SU-DHL-6 (cell line): ENCODE results near the gene DDX41.

ENCODE experiments used
- H2AFZ ChIP-seq: fragments of 200-600 bp; sonication (generic); 2 replicates; pipeline ENCODE4 v1.6.1; 2014; ENCODE audit warnings: low read depth, mild to moderate bottlenecking, moderate library complexity, mixed read lengths, antibody characterized with exemption, low read length; ENCODE audit not compliant: severe bottlenecking
- H3F3A ChIP-seq: fragments of 200-600 bp; shearing (Covaris generic); 2 replicates; pipeline ENCODE4 v1.6.0; 2016; ENCODE audit warnings: antibody characterized with exemption, mild to moderate bottlenecking; ENCODE audit not compliant: insufficient read depth
- H3K27ac ChIP-seq: fragments of 200-600 bp; sonication (generic); 2 replicates; pipeline ENCODE4 v1.5.1; 2016; ENCODE audit warnings: low read depth, mild to moderate bottlenecking, low read length, moderate library complexity, mixed read lengths
- H3K27me3 ChIP-seq: fragments of 200-600 bp; sonication (generic), shearing (Covaris generic); 2 replicates; pipeline ENCODE4 v1.6.0; 2014; ENCODE audit warnings: mild to moderate bottlenecking, low read length
- H3K36me3 ChIP-seq: fragments of 200-600 bp; sonication (generic); 2 replicates; pipeline ENCODE4 v1.6.1; 2014; ENCODE audit warnings: mild to moderate bottlenecking, low read length, mixed read lengths
- H3K4me2 ChIP-seq: fragments of 300-600, 200-600 bp; shearing (Covaris generic), sonication (generic); 2 replicates; pipeline ENCODE4 v1.6.0; 2014; ENCODE audit warnings: low read length, low read depth, mild to moderate bottlenecking; ENCODE audit not compliant: poor library complexity, severe bottlenecking
- H3K4me3 ChIP-seq: fragments of 200-600 bp; sonication (generic); 2 replicates; pipeline ENCODE4 v1.5.1; 2014; ENCODE audit warnings: antibody characterized with exemption, low read length, mild to moderate bottlenecking, mixed read lengths; ENCODE audit not compliant: insufficient read depth, poor library complexity, severe bottlenecking
- H3K79me2 ChIP-seq: fragments of 200-600 bp; sonication (generic); 2 replicates; pipeline ENCODE4 v1.6.1; 2014; ENCODE audit warnings: mild to moderate bottlenecking, low read length, moderate library complexity; ENCODE audit not compliant: insufficient read depth
- H3K9ac ChIP-seq: fragments of 200-600 bp; sonication (generic); 2 replicates; pipeline ENCODE4 v1.7.0; 2014; ENCODE audit warnings: mild to moderate bottlenecking, low read length
- H3K9me2 ChIP-seq: fragments of 200-600 bp; sonication (generic); replicated peaks from 2 replicates; pipeline ENCODE4 v1.6.1; 2014; ENCODE audit warnings: low read length; ENCODE audit not compliant: insufficient read depth
- H3K9me3 ChIP-seq: fragments of 200-600 bp; sonication (generic); 2 replicates; pipeline ENCODE4 v1.6.1; 2014; ENCODE audit warnings: low read length, mixed read lengths; ENCODE audit not compliant: insufficient read depth
- H4K20me1 ChIP-seq: fragments of 200-600 bp; sonication (generic); 2 replicates; pipeline ENCODE4 v1.6.1; 2014; ENCODE audit warnings: low read depth, mild to moderate bottlenecking, antibody characterized with exemption, low read length, moderate library complexity, mixed read lengths
- EZH2phosphoT487 ChIP-seq: fragments of 200-600 bp; sonication (generic), shearing (Covaris generic); conservative IDR thresholded peaks from 2 replicates; pipeline ENCODE4 v1.6.1; 2018; ENCODE audit warnings: mild to moderate bottlenecking, antibody characterized with exemption, low read length, moderate library complexity, mixed read lengths
- TF ChIP-seq, protein P1 (sequence below): fragments of 200-600 bp; sonication (generic); IDR thresholded peaks from one replicate; pipeline ENCODE4 v1.5.1; 2017; ENCODE audit warnings: antibody characterized with exemption, mild to moderate bottlenecking, low read length, moderate library complexity; ENCODE audit not compliant: insufficient read depth, poor library complexity, severe bottlenecking

DDX41 gene

DNA sequence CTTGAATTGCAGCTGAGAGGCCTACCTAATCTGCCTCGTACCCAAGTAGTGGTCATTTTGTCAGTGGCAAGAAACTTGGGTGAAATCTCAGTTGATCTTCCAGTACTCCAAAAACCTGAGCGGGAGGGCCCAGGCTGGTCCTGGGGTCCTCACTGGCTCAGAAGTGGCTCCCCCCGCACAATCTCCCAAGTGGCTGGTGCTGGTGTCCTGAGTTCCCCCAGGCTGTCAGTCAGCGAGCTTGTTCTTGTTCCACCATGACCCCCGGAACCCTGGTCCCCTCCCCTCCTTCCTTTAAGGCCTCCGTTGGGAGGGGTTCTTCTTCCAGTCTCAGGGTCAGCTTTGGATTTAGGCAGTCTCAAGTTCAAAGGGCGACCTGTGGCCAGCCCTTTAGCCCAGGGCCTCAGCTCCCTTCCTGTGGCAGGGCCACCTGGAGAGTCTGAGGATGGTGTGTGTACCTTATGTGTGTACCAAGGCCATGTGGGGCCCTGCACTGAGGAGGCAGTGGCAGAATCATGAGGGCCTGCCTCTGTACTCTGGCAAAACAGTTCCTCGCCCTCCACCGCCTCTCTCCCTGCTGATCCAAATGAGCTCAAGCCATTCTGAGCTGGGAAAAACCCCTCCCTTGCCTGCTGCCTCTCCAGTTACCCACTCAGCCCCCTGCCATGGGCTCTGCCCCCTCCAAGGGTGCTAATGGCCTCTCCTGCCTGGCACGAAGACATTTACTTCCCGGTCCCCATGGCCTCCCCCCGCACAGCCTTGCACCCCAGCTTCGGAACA is 38.9 kb downstream of the DDX41 start:
- Histone ChIP-seq H3F3A (no peaks in the 10 kb centered on the region; the same call in 1 of the 2 replicates), H3K9ac (no peak overlapping the region)

GRCh38 chr5:177476531-177477233 is 40.1 kb downstream of the DDX41 start:
- Histone ChIP-seq H3K9me2 (no peaks in the 10 kb centered on the region), H3K9me3 (no peaks in the 10 kb centered on the region), H3F3A (no peaks in the 10 kb centered on the region; the same call in 1 of the 2 replicates), H3K79me2 (peaks cover 9% of the 10 kb centered on the region; the same call in 1 of the 2 replicates), H3K4me3 (no peak overlapping the region), H4K20me1 (no peaks in the 10 kb centered on the region), H3K4me2 (no peak overlapping the region), H2AFZ (no peak overlapping the region), H3K27ac (no peak overlapping the region), H3K36me3 (no peaks in the 10 kb centered on the region), H3K9ac (no peak overlapping the region), H3K27me3 (no peaks in the 10 kb centered on the region)
- TF ChIP-seq, protein P1, sequence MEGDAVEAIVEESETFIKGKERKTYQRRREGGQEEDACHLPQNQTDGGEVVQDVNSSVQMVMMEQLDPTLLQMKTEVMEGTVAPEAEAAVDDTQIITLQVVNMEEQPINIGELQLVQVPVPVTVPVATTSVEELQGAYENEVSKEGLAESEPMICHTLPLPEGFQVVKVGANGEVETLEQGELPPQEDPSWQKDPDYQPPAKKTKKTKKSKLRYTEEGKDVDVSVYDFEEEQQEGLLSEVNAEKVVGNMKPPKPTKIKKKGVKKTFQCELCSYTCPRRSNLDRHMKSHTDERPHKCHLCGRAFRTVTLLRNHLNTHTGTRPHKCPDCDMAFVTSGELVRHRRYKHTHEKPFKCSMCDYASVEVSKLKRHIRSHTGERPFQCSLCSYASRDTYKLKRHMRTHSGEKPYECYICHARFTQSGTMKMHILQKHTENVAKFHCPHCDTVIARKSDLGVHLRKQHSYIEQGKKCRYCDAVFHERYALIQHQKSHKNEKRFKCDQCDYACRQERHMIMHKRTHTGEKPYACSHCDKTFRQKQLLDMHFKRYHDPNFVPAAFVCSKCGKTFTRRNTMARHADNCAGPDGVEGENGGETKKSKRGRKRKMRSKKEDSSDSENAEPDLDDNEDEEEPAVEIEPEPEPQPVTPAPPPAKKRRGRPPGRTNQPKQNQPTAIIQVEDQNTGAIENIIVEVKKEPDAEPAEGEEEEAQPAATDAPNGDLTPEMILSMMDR: no peak
- TF ChIP-seq EZH2phosphoT487: no peak

More for the DNA sequence above, 38.9 kb downstream of the DDX41 start:
- Histone ChIP-seq H3K36me3 (no peaks in the 10 kb centered on the region), H3K27ac (no peak overlapping the region), H3K4me3 (no peak overlapping the region), H2AFZ (no peak overlapping the region), H3K27me3 (no peaks in the 10 kb centered on the region), H3K79me2 (no peaks in the 10 kb centered on the region), H3K4me2 (no peak overlapping the region), H3K9me3 (no peaks in the 10 kb centered on the region), H3K9me2 (no peaks in the 10 kb centered on the region), H4K20me1 (no peaks in the 10 kb centered on the region)
- TF ChIP-seq, protein P1: no peak
- TF ChIP-seq EZH2phosphoT487: no peak

DNA sequence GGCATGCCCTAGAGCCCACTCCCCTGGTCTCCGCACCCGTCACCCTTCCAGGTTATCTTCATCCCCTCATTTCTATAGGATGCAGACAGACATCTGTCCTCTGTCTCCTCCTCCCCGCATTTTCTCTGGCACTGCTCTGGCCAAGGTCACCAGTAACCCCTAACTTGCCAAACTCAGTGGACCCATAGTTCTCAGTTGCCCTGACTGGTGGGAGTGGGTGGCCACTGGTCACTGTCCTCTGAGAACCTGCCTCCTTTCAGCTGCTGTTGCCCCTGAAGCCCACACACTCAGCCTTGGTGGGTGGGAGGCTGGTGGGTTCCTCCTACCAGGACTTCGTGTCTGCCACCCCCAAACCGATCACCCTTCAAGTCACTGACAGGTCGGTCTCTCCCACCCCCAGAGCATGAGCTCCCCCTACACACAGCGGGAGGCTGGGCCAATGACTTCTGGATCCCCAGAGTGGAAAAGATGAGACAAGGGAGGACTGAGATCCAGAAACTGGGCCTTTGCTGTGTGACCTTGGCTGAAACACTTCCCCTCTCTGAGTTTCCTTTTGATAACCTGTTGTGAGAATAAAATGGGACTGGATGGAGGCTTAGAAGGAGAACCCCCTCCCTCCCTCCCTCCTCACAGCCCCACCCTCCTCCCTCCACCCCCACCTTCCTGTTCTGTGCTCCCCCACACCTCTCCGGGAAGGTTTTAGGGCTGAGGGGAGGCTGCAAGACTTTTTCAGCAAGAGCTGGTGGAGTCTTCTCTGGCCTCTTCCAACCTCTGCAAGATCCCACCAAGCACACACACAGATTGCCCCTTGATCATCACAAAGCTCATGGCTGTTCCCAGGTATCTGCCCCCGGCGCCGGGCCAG is 41.0 kb downstream of the DDX41 start:
- TF ChIP-seq, protein P1: no peak
- no peak for TF ChIP-seq EZH2phosphoT487
- Histone ChIP-seq H3K27ac (no peak overlapping the region), H2AFZ (no peak overlapping the region), H3K9me3 (no peaks in the 10 kb centered on the region), H4K20me1 (no peaks in the 10 kb centered on the region), H3K27me3 (no peaks in the 10 kb centered on the region), H3K4me3 (no peak overlapping the region), H3K79me2 (peaks cover 9% of the 10 kb centered on the region; the same call in 1 of the 2 replicates), H3K9me2 (no peaks in the 10 kb centered on the region), H3K36me3 (no peaks in the 10 kb centered on the region), H3K9ac (no peak overlapping the region), H3K4me2 (no peak overlapping the region), H3F3A (no peaks in the 10 kb centered on the region; the same call in 1 of the 2 replicates)
